Measurements from ENCODE around the gene LMO2. TPM values are rescaled to one million over a fixed set of nuclear protein-coding genes. Genes with fewer than 3 reads are reported as not detected.

LMO2 gene
- total RNA-seq, 1 donor from 2014 or later: 1.8 TPM

GRCh38 chr11:33874433-33874832, 17.4 kb downstream of the LMO2 start:
- FAIRE-seq: no peak
- H3K4me3 Mint-ChIP-seq (ENCODE audit: unreplicated experiment): no peak overlapping the region
- Histone ChIP-seq H3K9me3 (ENCODE audit: insufficient read depth, low read depth, low read length) (no peaks in the 10 kb centered on the region), H3K79me2 (ENCODE audit: insufficient read depth, low read length) (no peaks in the 10 kb centered on the region), H3K4me2 (ENCODE audit: low read length) (no peak overlapping the region), H4K20me1 (ENCODE audit: insufficient read depth, low read length) (no peaks in the 10 kb centered on the region), H2AFZ (ENCODE audit: low read depth, low read length) (no peak overlapping the region), H3K27me3 (ENCODE audit: insufficient read depth, low read length) (peaks cover 24% of the 10 kb centered on the region), H3K9ac (ENCODE audit: low read length) (no peak overlapping the region), H3K27ac (ENCODE audit: low read depth, low read length) (no peak overlapping the region), H3K4me3 (ENCODE audit: insufficient read depth, low read depth, low read length) (no peak overlapping the region), H3K4me1 (ENCODE audit: insufficient read depth, low read length) (peaks cover 7% of the 10 kb centered on the region), H3K36me3 (ENCODE audit: insufficient read depth, low read length) (no peaks in the 10 kb centered on the region)
- no peaks in the 10 kb centered on the region for H3K9me3 Mint-ChIP-seq (ENCODE audit: unreplicated experiment)
- no peaks in the 10 kb centered on the region for H3K36me3 Mint-ChIP-seq (ENCODE audit: low read depth, unreplicated experiment)
- DNase-seq (ENCODE audit: low read depth): no peak
- peaks cover 75% of the 10 kb centered on the region for H3K27me3 Mint-ChIP-seq (ENCODE audit: low read depth, unreplicated experiment)
- H3K4me1 Mint-ChIP-seq (ENCODE audit: low read depth, unreplicated experiment): no peaks in the 10 kb centered on the region
- TF ChIP-seq EZH2 (IDR thresholded peaks at IDR 0.05; ENCODE audit: insufficient read depth, low read length) (no peak), CTCF (IDR thresholded peaks at IDR 0.05; ENCODE audit: insufficient read depth, low read depth, low read length) (no peak)
- no peak overlapping the region for H3K27ac Mint-ChIP-seq (ENCODE audit: unreplicated experiment)

GRCh38 chr11:33869481-33870422, 22.1 kb downstream of the LMO2 start:
- no peak overlapping the region for H3K27ac Mint-ChIP-seq (ENCODE audit: unreplicated experiment)
- no peak for FAIRE-seq

More at GRCh38 chr11:33869481-33870422, 22.1 kb downstream of the LMO2 start:
- DNase-seq (ENCODE audit: low read depth): peak; percentile 6
- H3K36me3 ChIP-seq (ENCODE audit: insufficient read depth, low read length): no peaks in the 10 kb centered on the region
- H3K79me2 ChIP-seq (ENCODE audit: insufficient read depth, low read length): no peaks in the 10 kb centered on the region
- H3K4me3 ChIP-seq (ENCODE audit: insufficient read depth, low read depth, low read length): peak overlapping the region; percentile 71
- no peaks in the 10 kb centered on the region for H3K4me1 Mint-ChIP-seq (ENCODE audit: low read depth, unreplicated experiment)
- H3K4me2 ChIP-seq (ENCODE audit: low read length): peak overlapping the region; percentile 96
- H3K4me3 Mint-ChIP-seq (ENCODE audit: unreplicated experiment): peak overlapping the region; percentile 89
- TF ChIP-seq EZH2 (IDR thresholded peaks at IDR 0.05; ENCODE audit: insufficient read depth, low read length): no peak
- TF ChIP-seq CTCF (IDR thresholded peaks at IDR 0.05; ENCODE audit: insufficient read depth, low read depth, low read length): no peak
- H3K36me3 Mint-ChIP-seq (ENCODE audit: low read depth, unreplicated experiment): no peaks in the 10 kb centered on the region
- H4K20me1 ChIP-seq (ENCODE audit: insufficient read depth, low read length): no peaks in the 10 kb centered on the region
- H3K9ac ChIP-seq (ENCODE audit: low read length): peak overlapping the region; percentile 54
- H3K9me3 Mint-ChIP-seq (ENCODE audit: unreplicated experiment): peaks cover 2% of the 10 kb centered on the region
- peak overlapping the region; percentile 88 for H2AFZ ChIP-seq (ENCODE audit: low read depth, low read length)
- no peaks in the 10 kb centered on the region for H3K9me3 ChIP-seq (ENCODE audit: insufficient read depth, low read depth, low read length)
- peaks cover 7% of the 10 kb centered on the region for H3K4me1 ChIP-seq (ENCODE audit: insufficient read depth, low read length)
- H3K27me3 Mint-ChIP-seq (ENCODE audit: low read depth, unreplicated experiment): peaks cover 74% of the 10 kb centered on the region
- no peak overlapping the region for H3K27ac ChIP-seq (ENCODE audit: low read depth, low read length)
- H3K27me3 ChIP-seq (ENCODE audit: insufficient read depth, low read length): peaks cover 36% of the 10 kb centered on the region

Measured in astrocyte (in vitro differentiated cells and primary cell).